Measurements from ENCODE around the gene SLC8B1. TPM values are rescaled to one million over a fixed set of nuclear protein-coding genes. Genes with fewer than 3 reads are reported as not detected.

The SLC8B1 gene
- total RNA-seq, 4 donors from 2014 or later, result 19.6 to 31.9 (median 28.5) TPM

DNA sequence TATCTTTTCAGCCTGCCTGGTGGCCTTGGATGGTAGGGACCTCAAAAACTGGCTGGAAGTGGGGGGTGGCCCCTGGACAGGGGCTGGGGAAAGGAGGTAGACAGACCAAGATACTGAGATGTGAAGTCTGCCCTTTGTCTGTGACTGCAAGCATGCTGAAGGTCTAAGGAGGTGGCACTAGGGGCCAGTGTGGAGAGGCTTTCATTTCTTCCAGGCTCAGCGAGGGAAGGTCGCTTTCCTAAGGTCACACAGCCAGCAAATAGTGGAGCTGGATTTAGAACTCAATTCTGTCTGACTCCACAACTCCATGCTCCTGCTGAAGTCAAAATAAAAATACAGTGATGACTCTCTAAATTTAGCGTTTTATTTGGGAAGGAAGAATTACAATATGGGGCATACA, 12.2 kb upstream of the SLC8B1 start:
- intact Hi-C loops (cut with DNase I), result no loop called here
- H3K27me3 ChIP-seq, result peaks cover 0 to 3% (median 0%) of the 10 kb centered on the region in 4 donors
- no peak overlapping the region for H3K4me3 ChIP-seq
- DNase-seq, result no peak
- no peak for TF ChIP-seq POLR2A (IDR thresholded peaks at IDR 0.05)
- TF ChIP-seq, protein P1, sequence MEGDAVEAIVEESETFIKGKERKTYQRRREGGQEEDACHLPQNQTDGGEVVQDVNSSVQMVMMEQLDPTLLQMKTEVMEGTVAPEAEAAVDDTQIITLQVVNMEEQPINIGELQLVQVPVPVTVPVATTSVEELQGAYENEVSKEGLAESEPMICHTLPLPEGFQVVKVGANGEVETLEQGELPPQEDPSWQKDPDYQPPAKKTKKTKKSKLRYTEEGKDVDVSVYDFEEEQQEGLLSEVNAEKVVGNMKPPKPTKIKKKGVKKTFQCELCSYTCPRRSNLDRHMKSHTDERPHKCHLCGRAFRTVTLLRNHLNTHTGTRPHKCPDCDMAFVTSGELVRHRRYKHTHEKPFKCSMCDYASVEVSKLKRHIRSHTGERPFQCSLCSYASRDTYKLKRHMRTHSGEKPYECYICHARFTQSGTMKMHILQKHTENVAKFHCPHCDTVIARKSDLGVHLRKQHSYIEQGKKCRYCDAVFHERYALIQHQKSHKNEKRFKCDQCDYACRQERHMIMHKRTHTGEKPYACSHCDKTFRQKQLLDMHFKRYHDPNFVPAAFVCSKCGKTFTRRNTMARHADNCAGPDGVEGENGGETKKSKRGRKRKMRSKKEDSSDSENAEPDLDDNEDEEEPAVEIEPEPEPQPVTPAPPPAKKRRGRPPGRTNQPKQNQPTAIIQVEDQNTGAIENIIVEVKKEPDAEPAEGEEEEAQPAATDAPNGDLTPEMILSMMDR (IDR thresholded peaks at IDR 0.05), result no peak
- no peaks in the 10 kb centered on the region for H3K4me1 ChIP-seq
- H3K9me3 ChIP-seq, result no peaks in the 10 kb centered on the region
- no peaks in the 10 kb centered on the region for H3K36me3 ChIP-seq
- 92 to 93% methylated on average over 3 of the region's 3 CpGs for WGBS, 2 donors
- H3K27ac ChIP-seq, result no peak overlapping the region

DNA sequence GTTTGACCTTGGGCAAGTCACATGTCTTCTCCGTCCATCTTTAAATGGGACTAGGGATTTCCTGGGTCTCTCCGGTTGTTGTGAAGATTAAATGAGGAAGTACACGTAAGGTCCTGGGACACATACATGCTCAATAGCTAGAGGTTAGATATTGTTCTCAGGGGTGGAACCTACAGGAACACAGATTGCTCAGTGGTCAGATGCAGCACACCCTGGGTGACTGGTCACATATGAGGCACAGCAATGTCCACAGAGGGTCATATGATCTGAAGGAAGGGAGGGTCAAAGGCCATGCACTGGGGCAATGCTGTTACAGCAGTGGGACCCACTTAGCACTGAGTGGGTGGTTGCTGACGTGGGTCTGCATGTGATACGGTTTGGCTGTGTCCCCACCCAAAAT, 11.4 kb upstream of the SLC8B1 start:
- Histone ChIP-seq H3K9me3 (no peaks in the 10 kb centered on the region), H3K27me3 (peaks cover 0 to 3% (median 0%) of the 10 kb centered on the region in 4 donors), H3K36me3 (no peaks in the 10 kb centered on the region), H3K27ac (no peak overlapping the region), H3K4me1 (no peaks in the 10 kb centered on the region), H3K4me3 (no peak overlapping the region)
- no peak for TF ChIP-seq POLR2A (IDR thresholded peaks at IDR 0.05)
- TF ChIP-seq, protein P1 (IDR thresholded peaks at IDR 0.05), result no peak
- WGBS, 2 donors, result 62 to 82% methylated on average over 5 of the region's 5 CpGs
- intact Hi-C loops (cut with DNase I), result no loop called here
- DNase-seq, result no peak

DNA sequence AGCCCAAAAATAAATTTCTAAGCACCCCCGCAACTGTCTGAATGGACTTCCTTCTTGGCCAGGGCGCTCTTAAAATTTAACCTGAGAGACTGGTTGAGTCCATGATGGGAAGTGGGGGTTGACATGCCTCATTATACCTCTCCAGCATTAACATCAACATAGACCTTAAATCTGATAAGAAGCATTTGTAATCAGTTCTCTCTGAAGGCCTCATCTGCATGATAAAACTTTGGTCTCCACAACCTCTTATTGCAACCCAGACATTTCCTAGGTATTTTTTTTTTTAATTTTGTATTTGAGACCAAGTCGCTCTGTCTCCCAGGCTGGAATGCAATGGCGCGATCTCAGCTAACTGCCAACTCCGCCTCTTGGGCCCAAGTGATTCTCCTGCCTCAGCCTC, 10.4 kb upstream of the SLC8B1 start:
- DNase-seq, result no peak
- intact Hi-C loops (cut with DNase I), result no loop called here
- WGBS, 2 donors, result 97 to 98% methylated on average over 6 of the region's 6 CpGs

DNA sequence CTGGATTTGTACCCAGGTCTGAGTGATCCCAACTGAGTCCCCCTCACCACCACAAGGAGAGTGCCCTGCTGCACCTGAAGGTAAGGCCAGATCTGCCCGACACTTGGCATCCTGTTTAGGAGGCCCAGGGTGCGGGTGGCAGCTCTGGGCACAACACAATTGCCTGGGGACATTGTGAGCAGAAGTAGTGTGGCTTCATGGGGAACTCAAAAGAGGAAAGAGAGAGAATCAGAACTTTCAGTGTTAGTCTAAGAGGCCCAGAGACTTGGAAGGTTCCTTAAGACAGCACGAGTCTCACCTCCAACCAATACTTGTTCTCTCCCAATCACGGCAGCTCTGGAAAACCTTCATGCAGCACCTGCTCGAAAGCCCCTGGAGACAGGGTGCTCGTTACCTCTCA, 6.6 kb upstream of the SLC8B1 start:
- H3K27ac ChIP-seq, result no peak overlapping the region
- no peaks in the 10 kb centered on the region for H3K27me3 ChIP-seq
- H3K9me3 ChIP-seq, result no peaks in the 10 kb centered on the region
- H3K36me3 ChIP-seq, result no peaks in the 10 kb centered on the region
- H3K4me3 ChIP-seq, result no peak overlapping the region
- DNase-seq, result no peak
- intact Hi-C loops (cut with DNase I), result no loop called here
- TF ChIP-seq, protein P1 (IDR thresholded peaks at IDR 0.05), result no peak
- no peak for TF ChIP-seq POLR2A (IDR thresholded peaks at IDR 0.05)
- WGBS, 2 donors, result 71 to 72% methylated on average over 5 to 6 of the region's 6 CpGs
- no peaks in the 10 kb centered on the region for H3K4me1 ChIP-seq

More for the DNA sequence above, 10.4 kb upstream of the SLC8B1 start:
- Histone ChIP-seq H3K4me1 (no peaks in the 10 kb centered on the region), H3K4me3 (no peak overlapping the region), H3K36me3 (no peaks in the 10 kb centered on the region), H3K27ac (no peak overlapping the region), H3K27me3 (peaks cover 0 to 3% (median 0%) of the 10 kb centered on the region in 4 donors), H3K9me3 (no peaks in the 10 kb centered on the region)
- no peak for TF ChIP-seq POLR2A (IDR thresholded peaks at IDR 0.05)
- TF ChIP-seq, protein P1 (IDR thresholded peaks at IDR 0.05), result no peak

DNA sequence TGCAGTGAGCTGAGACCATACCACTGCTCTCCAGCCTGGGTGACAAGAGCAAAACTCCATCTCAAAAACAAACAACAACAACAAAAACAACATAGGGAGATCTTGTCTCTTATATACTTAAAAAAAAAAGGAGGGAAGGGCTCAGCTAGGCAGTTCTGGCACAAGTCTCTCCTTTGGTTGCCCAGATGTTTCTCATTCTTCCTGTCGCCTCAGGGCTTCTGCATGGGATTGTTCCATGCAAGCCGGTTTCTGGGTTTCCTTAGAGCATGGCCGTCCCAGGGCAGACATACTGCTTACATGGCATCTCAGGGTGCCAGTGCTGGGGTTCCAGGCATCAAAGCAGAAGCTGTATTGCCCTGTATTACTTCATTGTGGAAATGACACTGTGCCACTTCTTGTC, 5.2 kb upstream of the SLC8B1 start:
- H3K27ac ChIP-seq, result no peak overlapping the region
- no peak overlapping the region for H3K4me3 ChIP-seq
- H3K27me3 ChIP-seq, result no peaks in the 10 kb centered on the region
- 30 to 50% methylated on average over 3 of the region's 3 CpGs for WGBS, 2 donors
- TF ChIP-seq, protein P1 (IDR thresholded peaks at IDR 0.05), result no peak
- TF ChIP-seq POLR2A (IDR thresholded peaks at IDR 0.05), result no peak
- intact Hi-C loops (cut with DNase I), result no loop called here
- no peaks in the 10 kb centered on the region for H3K36me3 ChIP-seq
- H3K4me1 ChIP-seq, result peaks cover 0 to 4% (median 3%) of the 10 kb centered on the region in 3 donors
- no peak for DNase-seq
- H3K9me3 ChIP-seq, result no peaks in the 10 kb centered on the region
